ENCODE data around the gene FAM24B. TPM values are rescaled to one million over a fixed set of nuclear protein-coding genes. Genes with fewer than 3 reads are reported as not detected.

The FAM24B gene
- total RNA-seq, 2 experiments from 2014 or later, result 11.5 to 12.5 TPM

GRCh38 chr10:122852261-122852660, 27.1 kb downstream of the FAM24B start:
- Mint-ChIP-seq H3K27me3 (no peaks in the 10 kb centered on the region), H3K27ac (no peak overlapping the region), H3K4me3 (no peak overlapping the region), H3K4me1 (peaks cover 34% of the 10 kb centered on the region), H3K9me3 (no peaks in the 10 kb centered on the region), H3K36me3 (ENCODE audit: low read depth) (peaks cover 45% of the 10 kb centered on the region)
- no peak for DNase-seq
- ChIA-PET POLR2A (interaction anchor here (1.0 kb wide), 1 partner anchor 26 kb away, joined by 5 read pairs; no protein-coding TSS in a partner anchor), CTCF (no interaction called here)

- no peak for DNase-seq
- Mint-ChIP-seq H3K4me1 (peaks cover 34% of the 10 kb centered on the region), H3K9me3 (no peaks in the 10 kb centered on the region), H3K27me3 (no peaks in the 10 kb centered on the region), H3K27ac (no peak overlapping the region), H3K36me3 (ENCODE audit: low read depth) (peaks cover 56% of the 10 kb centered on the region), H3K4me3 (no peak overlapping the region)
- ChIA-PET POLR2A (no interaction called here), CTCF (no interaction called here)
Observed at GRCh38 chr10:122850705-122851640, 28.4 kb downstream of the FAM24B start.

DNA sequence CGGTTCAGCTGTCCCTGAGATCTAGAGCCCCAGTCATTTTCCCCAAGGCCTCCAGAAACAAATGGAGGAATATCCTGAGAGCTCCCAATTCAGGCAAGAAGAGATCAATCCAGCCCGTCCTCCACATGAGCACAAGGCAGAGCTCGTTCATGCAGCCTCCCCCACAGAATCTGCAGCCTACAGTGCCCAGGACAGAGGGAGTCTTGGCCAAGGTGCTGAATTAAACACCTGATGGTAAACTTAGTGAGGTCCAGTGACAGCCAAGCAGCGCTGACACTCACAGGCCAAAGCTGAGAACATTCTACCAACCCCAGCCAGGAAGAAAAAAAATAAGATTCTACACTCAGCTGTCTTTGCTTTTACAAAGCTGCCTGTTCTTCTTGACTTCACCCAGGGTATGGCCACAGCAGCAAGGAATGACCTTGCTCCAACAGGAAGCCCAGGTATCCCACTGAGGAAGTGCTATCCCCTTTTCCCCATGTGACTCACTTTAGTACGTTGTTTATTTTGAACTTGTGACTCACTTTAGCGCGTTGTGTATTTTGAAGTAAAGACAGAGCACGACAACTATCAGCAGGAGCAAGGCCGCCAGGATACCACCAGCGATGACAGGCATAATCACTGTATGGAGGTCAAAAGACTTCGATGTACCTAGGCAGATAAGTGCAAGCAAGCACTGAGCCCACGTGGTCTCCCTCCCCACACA, 29.3 kb downstream of the FAM24B start:
- peaks cover 31% of the 10 kb centered on the region for H3K4me1 Mint-ChIP-seq
- no peak overlapping the region for H3K4me3 Mint-ChIP-seq
- no peaks in the 10 kb centered on the region for H3K9me3 Mint-ChIP-seq
- no peak overlapping the region for H3K27ac Mint-ChIP-seq
- ChIA-PET CTCF (no interaction called here), POLR2A (no interaction called here)
- H3K27me3 Mint-ChIP-seq, result no peaks in the 10 kb centered on the region
- DNase-seq, result no peak
- peaks cover 57% of the 10 kb centered on the region for H3K36me3 Mint-ChIP-seq (ENCODE audit: low read depth)

DNA sequence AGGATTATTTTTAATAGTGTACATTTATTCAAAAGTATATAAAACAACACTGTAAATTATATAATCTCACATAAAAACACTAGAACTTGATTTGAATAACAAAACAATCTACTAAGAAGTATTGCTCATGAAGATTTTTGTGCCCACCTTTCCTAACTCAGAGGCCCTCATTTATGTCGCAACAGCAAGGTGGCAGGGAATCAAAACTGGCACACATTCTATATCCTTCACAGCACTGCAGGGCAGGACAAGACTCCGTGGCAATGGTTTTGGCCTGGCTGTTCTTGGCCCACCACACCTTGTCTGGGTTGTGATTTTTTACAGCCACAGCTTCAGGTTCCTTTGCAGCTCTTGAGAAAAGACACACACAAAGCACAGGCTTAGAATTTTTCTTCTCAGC, 30.3 kb downstream of the FAM24B start:
- Mint-ChIP-seq H3K4me3 (no peak overlapping the region), H3K36me3 (ENCODE audit: low read depth) (peaks cover 50% of the 10 kb centered on the region), H3K27ac (no peak overlapping the region), H3K27me3 (no peaks in the 10 kb centered on the region), H3K9me3 (no peaks in the 10 kb centered on the region), H3K4me1 (peaks cover 22% of the 10 kb centered on the region)
- ChIA-PET CTCF (no interaction called here), POLR2A (no interaction called here)
- no peak for DNase-seq

DNA sequence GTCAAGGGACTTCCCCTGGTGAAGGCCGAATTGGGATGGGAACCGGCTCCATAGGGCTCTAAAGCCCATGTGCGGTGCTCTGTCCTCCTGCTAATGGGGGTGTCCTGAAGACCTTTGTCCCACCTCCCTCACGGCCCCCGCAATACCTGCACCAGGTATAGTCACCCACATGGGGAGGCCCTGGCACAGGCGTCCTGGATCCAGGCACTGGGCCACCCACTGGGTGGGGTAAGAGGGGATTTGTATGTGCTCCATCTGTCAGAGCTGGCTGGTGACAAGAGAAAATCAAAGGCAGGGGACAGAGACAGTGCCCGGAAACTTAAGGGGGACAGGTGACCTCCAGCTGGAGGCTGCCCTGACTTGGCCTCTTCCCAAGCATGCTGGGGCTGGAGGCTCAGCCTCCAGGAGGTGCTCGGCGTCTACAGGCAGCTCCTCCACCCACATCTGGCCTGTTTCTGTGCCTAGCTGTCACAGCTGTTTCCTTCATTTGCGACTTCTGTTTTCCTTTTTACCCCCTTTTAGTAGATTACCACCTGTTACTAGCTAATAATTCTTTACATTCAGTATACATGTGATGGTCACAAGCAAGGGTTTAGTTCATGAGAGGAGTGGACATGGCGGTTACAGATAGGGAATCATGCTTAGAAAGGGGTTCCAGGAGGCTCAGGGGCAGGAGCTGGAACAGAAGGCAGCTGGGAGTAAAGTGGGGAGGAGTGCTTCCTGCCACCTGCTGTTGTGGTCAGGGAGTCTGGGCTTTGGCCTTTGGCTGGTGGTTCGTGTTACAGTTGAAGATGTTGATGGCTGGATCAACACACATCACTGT, 31.4 kb downstream of the FAM24B start:
- Mint-ChIP-seq H3K36me3 (ENCODE audit: low read depth) (peaks cover 39% of the 10 kb centered on the region), H3K4me3 (no peak overlapping the region), H3K27me3 (no peaks in the 10 kb centered on the region), H3K4me1 (peaks cover 13% of the 10 kb centered on the region), H3K27ac (no peak overlapping the region), H3K9me3 (no peaks in the 10 kb centered on the region)
- no peak for DNase-seq
- CTCF ChIA-PET, result no interaction called here
- POLR2A ChIA-PET, result no interaction called here

- H3K4me3 Mint-ChIP-seq, result no peak within 1 kb of the TSS
- no peaks in the 10 kb centered on the region for H3K9me3 Mint-ChIP-seq
Observed at GRCh38 chr10:122845783-122846332, 33.5 kb downstream of the FAM24B start, which contains the start of gene CUZD1. CUZD1 (minus strand) TSS chr10:122845857; CDS start chr10:122845843, 14 bp downstream.

DNA sequence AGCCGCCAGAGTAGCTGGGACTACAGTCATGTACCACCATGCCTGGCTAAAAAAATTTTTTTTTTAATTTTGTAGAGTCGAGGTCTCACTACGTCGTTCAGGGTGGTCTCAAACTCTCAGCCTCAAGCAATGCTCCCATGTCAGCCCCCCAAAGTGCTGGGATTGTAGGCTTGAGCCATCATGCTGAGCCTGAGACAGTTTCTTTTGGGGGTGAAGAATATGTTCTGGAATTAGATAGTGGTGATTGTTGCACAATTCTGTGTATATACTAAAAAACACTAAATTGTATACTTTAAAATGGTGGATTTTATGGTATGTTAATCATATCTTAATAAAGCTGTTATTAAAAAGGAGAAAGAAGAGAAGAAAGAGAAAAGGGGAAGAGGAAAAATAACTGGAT, 35.2 kb downstream of the FAM24B start:
- DNase-seq, result no peak
- Mint-ChIP-seq H3K27ac (no peak overlapping the region), H3K36me3 (ENCODE audit: low read depth) (peaks cover 35% of the 10 kb centered on the region), H3K4me1 (peaks cover 5% of the 10 kb centered on the region), H3K9me3 (no peaks in the 10 kb centered on the region), H3K27me3 (no peaks in the 10 kb centered on the region), H3K4me3 (no peak overlapping the region)
- CTCF ChIA-PET, result interaction anchor here (0.8 kb wide), 1 partner anchor 816 kb away, joined by 5 read pairs; no protein-coding TSS in a partner anchor
- POLR2A ChIA-PET, result no interaction called here

More at GRCh38 chr10:122845783-122846332, 33.5 kb downstream of the FAM24B start, which contains the start of gene CUZD1:
- no peak for DNase-seq
- H3K4me1 Mint-ChIP-seq, result peaks cover 5% of the 10 kb centered on the region
- POLR2A ChIA-PET, result no interaction called here
- no peaks in the 10 kb centered on the region for H3K27me3 Mint-ChIP-seq
- peaks cover 38% of the 10 kb centered on the region for H3K36me3 Mint-ChIP-seq (ENCODE audit: low read depth)
- no peak within 1 kb of the TSS for H3K27ac Mint-ChIP-seq
- CTCF ChIA-PET, result no interaction called here

DNA sequence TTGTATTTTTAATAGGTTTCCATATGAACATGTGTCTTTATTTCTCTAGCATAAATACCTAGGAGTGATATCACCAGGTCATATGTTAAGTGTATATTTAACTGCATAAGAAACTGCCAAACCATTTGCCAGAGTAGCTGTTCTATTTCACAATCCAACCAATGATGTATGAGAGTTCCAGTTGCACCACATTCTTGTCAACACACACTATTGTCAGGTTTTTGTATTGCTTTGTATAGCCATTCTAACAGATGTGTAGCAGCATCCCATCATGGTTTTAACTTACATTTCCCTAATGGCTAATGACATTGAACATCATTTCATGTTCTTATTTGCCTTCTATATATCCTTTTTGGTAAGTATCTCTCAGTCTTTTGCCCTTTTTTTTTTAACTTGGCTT, 37.8 kb downstream of the FAM24B start:
- Mint-ChIP-seq H3K4me1 (no peaks in the 10 kb centered on the region), H3K9me3 (no peaks in the 10 kb centered on the region), H3K27me3 (no peaks in the 10 kb centered on the region), H3K4me3 (no peak overlapping the region), H3K27ac (no peak overlapping the region), H3K36me3 (ENCODE audit: low read depth) (peaks cover 42% of the 10 kb centered on the region)
- CTCF ChIA-PET, result no interaction called here
- POLR2A ChIA-PET, result no interaction called here
- no peak for DNase-seq

DNA sequence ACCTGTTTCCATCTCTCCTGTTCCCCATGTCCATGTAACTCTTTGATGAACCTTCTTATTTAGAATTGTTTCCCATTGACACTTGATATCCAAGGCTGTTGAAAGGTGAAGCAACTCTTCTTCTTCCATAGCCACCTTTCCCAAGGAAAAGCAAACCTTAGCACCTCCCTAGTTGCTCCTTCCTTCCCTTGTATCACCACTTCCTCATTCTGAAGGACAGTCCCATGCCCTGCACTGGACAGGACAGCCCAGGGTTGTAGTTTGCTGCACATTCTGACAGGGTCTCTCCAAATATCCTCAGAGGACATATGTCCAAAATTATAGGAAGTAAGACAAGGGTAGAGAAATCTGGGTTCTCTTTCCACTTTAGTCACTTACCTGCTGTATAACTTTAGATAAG, 39.9 kb downstream of the FAM24B start:
- no peaks in the 10 kb centered on the region for H3K27me3 Mint-ChIP-seq
- peaks cover 38% of the 10 kb centered on the region for H3K36me3 Mint-ChIP-seq (ENCODE audit: low read depth)
- H3K4me3 Mint-ChIP-seq, result no peak overlapping the region
- H3K27ac Mint-ChIP-seq, result no peak overlapping the region
- H3K4me1 Mint-ChIP-seq, result no peaks in the 10 kb centered on the region
- ChIA-PET POLR2A (no interaction called here), CTCF (no interaction called here)
- no peaks in the 10 kb centered on the region for H3K9me3 Mint-ChIP-seq
- no peak for DNase-seq

DNA sequence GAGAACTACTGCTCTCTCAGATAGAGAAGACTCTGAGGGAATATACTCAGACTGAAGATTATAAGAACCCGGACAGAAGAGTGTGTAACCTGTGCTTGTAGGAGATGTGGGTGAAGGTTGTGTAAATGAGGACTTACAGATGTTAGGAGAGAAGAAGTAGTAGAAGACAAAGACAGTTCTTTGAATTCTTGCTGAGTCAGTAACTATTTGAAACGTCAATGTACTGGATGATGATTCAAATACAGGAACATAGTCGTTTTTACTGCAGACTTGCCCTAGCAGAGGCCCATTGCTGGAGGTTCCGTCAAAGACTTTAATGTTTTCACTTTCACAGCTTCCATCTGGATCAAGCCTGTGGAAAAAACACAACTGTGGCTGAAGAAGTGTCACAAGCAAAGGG, 40.5 kb downstream of the FAM24B start:
- Mint-ChIP-seq H3K4me3 (no peak overlapping the region), H3K4me1 (no peaks in the 10 kb centered on the region), H3K27ac (no peak overlapping the region), H3K27me3 (no peaks in the 10 kb centered on the region), H3K36me3 (ENCODE audit: low read depth) (peaks cover 40% of the 10 kb centered on the region), H3K9me3 (no peaks in the 10 kb centered on the region)
- CTCF ChIA-PET, result no interaction called here
- DNase-seq, result no peak
- POLR2A ChIA-PET, result no interaction called here

GRCh38 chr10:122835908-122836307, 43.5 kb downstream of the FAM24B start:
- CTCF ChIA-PET, result no interaction called here
- Mint-ChIP-seq H3K4me3 (no peak overlapping the region), H3K4me1 (no peaks in the 10 kb centered on the region), H3K36me3 (ENCODE audit: low read depth) (peaks cover 54% of the 10 kb centered on the region), H3K27ac (no peak overlapping the region), H3K9me3 (no peaks in the 10 kb centered on the region), H3K27me3 (no peaks in the 10 kb centered on the region)
- no peak for DNase-seq
- POLR2A ChIA-PET, result interaction anchor here (0.6 kb wide), 1 partner anchor 27 kb away, joined by 4 read pairs; no protein-coding TSS in a partner anchor

- CTCF ChIA-PET, result no interaction called here
- H3K4me3 Mint-ChIP-seq, result no peak overlapping the region
- no peaks in the 10 kb centered on the region for H3K4me1 Mint-ChIP-seq
- H3K27me3 Mint-ChIP-seq, result peaks cover 5% of the 10 kb centered on the region
- POLR2A ChIA-PET, result no interaction called here
- DNase-seq, result no peak
- H3K36me3 Mint-ChIP-seq (ENCODE audit: low read depth), result peaks cover 23% of the 10 kb centered on the region
- no peaks in the 10 kb centered on the region for H3K9me3 Mint-ChIP-seq
- no peak overlapping the region for H3K27ac Mint-ChIP-seq
Observed at GRCh38 chr10:122830965-122831353, 48.4 kb downstream of the FAM24B start.

Measured in activated CD4-positive, alpha-beta memory T cell treated with anti-CD3 and anti-CD28 coated beads, Interleukin-2, amount 10 ng/mL, durations not matched to agents 7 days and 5 days (primary cell).